ENCODE results near the gene CISTR.

The CISTR gene

GRCh38 chr12:53743266-53744129, 8.3 kb downstream of the CISTR start:
- DNase-seq, result peak; percentile 59

DNA sequence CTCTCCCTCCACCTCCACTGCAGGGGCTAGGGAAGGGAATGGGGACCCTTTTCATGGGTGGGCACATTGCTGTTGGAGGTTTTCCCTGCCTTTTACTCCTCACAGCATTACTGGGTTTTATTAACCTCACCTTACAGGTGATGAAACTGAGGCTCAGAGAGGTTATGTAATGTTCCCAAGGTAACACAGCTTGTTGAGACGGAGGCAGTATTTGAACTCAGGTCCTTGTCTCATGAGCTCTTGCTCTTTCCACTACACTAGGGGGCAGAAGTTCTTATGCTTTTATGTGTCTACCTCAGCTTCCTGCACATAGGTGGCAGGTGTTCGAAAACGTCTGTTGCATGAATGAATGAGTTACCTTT, 11.7 kb downstream of the CISTR start:
- DNase-seq, result no peak

GRCh38 chr12:53739214-53740129, 12.3 kb downstream of the CISTR start:
- no peak for DNase-seq

GRCh38 chr12:53738406-53739213, 13.2 kb downstream of the CISTR start:
- no peak for DNase-seq

DNA sequence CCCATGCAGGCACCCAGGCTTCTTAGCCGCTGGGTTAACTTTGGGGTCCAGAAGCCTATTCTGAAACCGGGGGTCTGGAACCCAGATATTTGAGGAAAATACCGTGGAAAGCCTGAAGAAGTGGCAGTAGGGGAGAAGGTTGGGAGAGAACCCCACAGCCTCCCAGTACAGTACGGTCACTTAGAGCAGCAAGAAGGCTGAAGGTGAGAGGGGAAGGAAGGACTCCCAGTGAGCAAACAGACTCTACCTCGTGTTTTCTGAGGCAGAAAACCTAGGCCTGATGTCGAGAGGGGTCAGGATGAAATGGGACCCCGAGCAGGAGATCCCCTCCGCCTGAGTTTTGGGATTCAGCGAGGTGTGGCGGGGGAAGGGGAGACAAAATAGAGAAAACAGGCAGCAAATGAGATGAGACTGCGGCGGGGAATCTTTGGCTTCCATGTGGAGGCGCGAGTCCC, 13.8 kb downstream of the CISTR start:
- DNase-seq, result no peak

GRCh38 chr12:53737093-53737808, 14.5 kb downstream of the CISTR start:
- no peak for DNase-seq

DNA sequence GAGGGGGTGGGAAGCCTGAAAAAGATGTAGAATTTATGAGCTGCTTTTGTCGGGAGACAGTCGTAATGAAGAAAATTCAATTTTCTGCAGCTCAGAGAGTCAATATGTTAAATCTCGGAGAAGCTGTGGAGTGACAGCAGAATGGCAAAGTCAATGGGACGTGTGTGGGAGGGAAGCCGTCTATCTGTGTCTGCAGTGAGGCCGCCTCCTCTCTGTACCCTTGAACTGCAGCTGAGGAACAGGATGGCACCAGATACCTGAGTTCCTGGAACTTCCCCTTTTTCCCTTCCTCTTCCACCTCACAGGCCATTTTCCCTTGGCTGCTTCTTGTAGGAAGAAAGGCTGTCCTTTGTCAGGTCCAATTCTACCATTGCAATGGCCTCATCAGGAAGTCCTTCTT, 15.2 kb downstream of the CISTR start:
- DNase-seq, result no peak

DNA sequence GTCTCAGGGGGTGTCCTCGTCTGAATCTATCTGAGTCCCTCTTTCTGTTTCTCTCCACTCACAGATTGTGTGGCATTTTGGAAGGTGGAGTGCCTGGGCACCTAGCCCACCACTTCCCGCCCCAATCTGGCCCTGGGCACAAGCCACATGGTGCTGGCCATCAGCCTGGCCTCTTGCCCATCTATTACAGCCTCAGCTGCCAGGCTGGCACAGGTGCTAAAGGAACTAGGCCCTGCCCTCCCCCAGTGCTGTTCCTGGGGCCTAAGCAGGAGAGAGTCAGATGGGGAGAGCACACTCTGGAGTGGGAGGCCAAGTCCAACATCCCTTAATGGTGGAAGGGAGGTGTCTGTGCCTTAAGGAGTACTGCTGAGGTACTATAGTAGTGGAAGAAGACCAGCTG, 16.2 kb downstream of the CISTR start:
- DNase-seq, result no peak

DNA sequence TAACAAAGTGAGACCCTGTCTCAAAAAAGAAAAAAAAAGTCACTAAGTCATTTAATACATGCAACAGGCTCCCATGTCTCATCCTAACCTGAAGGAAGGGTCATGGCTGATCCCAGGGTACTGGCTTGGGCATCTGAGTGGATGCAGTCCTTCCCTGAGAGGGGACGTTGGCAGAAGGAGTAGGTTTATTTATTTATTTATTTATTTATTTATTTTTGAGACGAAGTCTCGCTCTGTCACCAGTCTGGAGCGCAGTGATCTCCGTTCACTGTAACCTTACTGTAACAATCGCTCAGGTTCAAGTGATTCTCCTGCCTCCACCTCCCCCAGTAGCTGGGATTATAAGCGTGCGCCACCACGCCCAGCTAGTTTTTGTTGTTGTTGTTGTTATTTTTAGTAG, 17.4 kb downstream of the CISTR start:
- no peak for DNase-seq

DNA sequence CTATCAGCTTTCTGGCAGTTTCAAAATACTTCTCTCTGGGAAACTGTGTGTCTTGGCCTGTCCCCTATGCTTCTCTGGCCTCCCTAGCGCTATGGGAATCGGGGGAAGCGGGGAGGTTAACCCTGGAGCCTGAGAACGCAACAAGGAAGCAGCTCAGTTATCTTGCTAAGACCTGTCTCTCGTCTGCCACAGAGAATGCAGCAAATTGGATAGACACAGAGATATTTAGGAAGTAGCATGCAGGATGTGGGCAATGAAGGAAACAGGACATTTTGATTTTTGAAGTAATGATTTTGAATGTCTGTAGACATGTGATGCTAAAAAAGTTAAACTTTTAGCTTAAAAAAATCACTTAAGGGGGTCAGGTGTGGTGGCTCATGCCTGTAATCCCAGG, 18.0 kb downstream of the CISTR start:
- no peak for DNase-seq

- no peak for DNase-seq
These were observed 18.6 kb downstream of the CISTR start for GRCh38 chr12:53733051-53733806.

DNA sequence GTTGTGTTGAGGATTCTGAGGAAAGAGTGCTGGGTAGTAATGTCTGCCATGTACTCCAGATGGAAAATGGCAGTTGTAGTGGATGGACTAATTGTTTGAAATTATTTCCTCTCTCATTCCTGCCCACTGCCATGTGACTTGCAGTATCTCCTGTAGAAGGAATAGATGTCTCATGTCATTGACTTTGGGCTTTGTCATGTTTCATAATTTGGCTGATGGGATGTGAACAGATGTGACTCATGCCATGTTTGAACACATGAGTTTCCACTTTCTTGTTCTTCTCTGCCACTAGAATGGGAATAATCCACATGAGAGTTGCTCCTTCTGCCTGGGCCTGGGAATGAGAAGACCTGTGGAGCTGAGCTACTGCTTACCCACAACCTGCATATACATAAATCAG, 22.1 kb downstream of the CISTR start:
- DNase-seq, result no peak

GRCh38 chr12:53728206-53728605, 23.6 kb downstream of the CISTR start:
- DNase-seq, result no peak

DNA sequence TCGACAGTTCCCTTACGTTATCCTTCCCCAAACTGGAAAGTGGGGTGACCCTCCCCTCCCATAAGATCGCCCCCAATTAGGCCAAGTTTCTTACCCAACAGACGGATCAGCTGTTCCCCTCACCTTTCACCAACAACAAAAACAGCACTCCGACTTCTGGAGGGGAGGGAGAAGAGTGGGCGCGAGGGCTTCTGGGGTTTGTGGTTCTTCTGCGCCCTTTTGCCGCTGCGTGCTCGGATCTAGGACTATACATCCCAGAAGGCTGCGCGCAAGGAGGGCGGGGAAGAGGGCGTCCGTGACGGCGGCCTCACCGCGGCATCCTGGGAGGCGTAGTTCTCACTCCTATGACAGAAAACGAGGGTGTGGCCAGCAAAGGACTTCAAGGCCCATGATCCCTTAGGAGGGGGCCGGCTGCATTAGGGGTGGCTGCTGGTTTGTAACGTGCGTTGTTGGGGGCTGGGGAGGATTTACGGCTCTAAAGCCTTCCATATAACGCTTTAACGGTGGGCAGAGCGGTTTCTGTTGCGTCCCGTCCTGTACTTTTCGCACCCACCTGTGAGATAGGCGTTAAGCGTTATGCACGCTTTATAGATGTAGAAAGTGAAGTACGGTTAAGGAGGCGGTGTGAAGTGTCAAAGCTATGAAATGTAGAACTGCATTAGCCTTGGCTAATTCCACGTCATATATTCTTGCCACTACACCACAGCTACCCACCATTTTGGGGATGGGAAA, 24.3 kb downstream of the CISTR start, which contains the start of gene CALCOCO1:
Gene CALCOCO1, minus strand, starts transcription at position 143 of the 732 bp plus-strand sequence. CDS start 2,210 bp downstream, outside the sequence.
- peak; percentile 96 for DNase-seq

DNA sequence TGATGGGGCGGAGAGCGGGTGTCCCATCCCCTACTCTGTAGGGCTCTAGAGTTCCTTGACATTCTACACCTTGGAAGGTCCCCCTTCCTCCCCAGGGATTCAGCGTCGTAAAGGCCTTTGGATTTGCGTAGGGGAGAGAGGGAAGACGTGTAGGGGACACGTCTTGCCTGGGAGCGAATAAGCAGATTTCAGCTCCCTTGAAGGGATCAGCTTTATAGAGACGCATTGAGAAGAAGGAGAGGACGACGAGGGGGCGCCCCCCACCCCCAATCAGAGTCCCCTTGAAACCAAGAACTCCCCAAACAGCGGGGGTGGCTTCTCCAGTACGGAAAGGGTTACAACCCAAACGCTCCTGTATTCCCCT, 24.9 kb downstream of the CISTR start:
- no peak for DNase-seq

DNA sequence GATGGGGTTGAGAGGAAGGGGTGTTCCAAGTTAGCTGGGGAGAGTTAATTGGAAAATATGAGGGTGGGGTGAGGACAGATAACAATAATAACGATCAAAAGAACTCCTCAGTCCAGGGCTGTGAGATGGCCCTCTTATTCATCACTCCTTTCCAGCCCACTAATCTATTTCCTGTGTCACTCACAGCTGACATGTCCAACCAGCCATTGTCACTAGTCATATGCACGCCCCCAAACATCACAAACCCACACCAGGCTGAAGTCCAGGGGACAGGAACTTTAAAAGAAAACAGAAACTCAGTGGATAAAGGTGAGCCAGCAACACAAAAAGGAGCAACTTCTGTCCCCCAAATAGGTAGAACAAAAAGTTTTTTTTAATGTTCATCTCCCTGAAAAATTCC, 25.4 kb downstream of the CISTR start:
- no peak for DNase-seq

GRCh38 chr12:53725824-53726223, 26.0 kb downstream of the CISTR start:
- DNase-seq, result no peak

DNA sequence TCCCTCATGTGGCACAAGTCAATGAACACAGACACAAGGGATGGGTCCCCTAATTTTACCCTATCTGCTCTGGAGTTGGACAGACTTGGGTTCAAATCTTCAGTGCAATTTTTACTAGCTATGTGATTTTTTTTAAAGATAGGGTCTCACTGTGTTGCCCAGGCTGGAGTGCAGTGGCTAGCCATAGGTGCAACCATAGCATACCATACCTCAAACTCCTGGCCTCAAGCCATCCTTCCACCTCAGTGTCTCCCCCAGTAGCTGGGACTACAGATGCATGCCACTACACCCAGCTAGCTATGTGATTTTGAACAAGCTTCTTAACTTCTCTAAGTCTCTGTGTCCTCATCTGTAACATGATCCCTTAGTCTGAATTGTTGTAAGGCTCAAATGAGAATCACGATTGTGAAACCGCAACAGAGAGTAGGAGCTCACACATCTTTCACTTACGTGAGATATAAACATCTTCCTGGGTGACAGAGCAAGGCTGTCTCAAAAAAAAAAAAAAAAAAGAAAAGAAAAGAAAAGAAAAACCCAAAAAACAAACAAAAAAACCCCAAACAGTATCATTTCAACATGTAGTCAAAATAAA, 29.2 kb downstream of the CISTR start:
- DNase-seq, result no peak

DNA sequence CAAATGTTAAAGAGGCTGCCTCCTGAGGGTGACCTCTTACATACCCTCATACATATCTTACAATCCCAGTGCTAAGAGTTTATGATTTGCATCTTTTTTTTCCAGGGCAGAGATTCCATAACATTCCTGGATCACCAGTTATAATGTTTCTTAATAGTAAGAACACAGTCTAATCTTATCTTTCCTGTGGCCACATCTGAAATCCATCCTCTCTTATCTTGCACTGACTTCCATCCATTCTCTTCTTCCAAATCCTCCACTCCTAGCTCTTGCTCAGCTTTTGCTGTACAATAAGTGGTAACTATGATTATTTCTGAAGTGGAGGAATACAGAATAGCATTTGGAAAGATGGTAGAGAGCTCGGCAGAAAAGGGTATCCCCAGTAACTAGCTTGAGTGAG, 30.8 kb downstream of the CISTR start:
- DNase-seq, result no peak

GRCh38 chr12:53719649-53720048, 32.1 kb downstream of the CISTR start:
- no peak for DNase-seq

All from central memory CD4-positive, alpha-beta T cell (primary cell).